PFSK-1 (cell line): Measurements from ENCODE around the gene COL2A1.

Experiments
- FOXP2 ChIP-seq: optimal IDR thresholded peaks from 2 replicates; pipeline ENCODE3; 2011; ENCODE audit warnings: borderline replicate concordance, control low read depth, inconsistent platforms; ENCODE audit not compliant: insufficient read depth; ENCODE audit errors: extremely low read length, extremely low read depth
- POLR2AphosphoS5 ChIP-seq: IDR thresholded peaks from 2 replicates; pipeline ENCODE4 v1.6.1; 2012; ENCODE audit warnings: low read depth, mild to moderate bottlenecking, control low read depth, low read length, moderate library complexity
- SIN3A ChIP-seq: IDR thresholded peaks from 2 replicates; pipeline ENCODE4 v1.6.1; 2012; ENCODE audit warnings: mild to moderate bottlenecking, low read length, moderate library complexity, borderline replicate concordance; ENCODE audit not compliant: insufficient read depth
- TAF1 ChIP-seq: IDR thresholded peaks from 2 replicates; pipeline ENCODE4 v1.6.1; 2012; ENCODE audit warnings: low read length, control low read depth, borderline replicate concordance; ENCODE audit not compliant: insufficient read depth
- TF ChIP-seq, protein P1 (sequence below), 2 experiments: IDR thresholded peaks; 2 replicates each; pipeline versions ENCODE4 v1.6.1 to v1.8.0; 2011 to 2012; ENCODE audit warnings: low read depth in 2 of 2, low read length in 2 of 2, control low read depth in 1 of 2, inconsistent platforms in 1 of 2, mild to moderate bottlenecking in 1 of 2, moderate library complexity in 1 of 2; ENCODE audit not compliant: insufficient read depth in 1 of 2

Gene COL2A1

DNA sequence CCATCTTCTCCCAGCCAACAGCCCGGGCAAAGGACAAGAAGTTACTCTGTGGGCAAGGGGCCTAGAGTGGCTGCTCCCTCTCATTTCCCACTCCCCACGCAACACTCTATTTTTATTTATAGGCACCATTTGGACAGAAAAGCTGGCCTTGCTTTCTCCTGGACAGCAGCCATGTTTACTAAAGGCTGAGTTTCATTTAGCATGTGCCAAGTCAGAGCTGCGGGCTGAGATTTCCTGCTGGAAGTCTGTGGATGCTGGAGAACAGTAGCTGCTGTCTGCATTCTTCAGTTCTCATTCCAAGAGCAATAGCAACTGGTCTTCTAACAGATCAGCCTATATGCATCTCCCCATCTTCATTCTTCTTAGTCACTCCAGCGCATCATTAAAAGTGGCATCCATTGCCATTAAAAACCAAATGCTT lies 8.3 kb downstream of the COL2A1 start:
- TF ChIP-seq FOXP2, result no peak
- TF ChIP-seq, protein P1, sequence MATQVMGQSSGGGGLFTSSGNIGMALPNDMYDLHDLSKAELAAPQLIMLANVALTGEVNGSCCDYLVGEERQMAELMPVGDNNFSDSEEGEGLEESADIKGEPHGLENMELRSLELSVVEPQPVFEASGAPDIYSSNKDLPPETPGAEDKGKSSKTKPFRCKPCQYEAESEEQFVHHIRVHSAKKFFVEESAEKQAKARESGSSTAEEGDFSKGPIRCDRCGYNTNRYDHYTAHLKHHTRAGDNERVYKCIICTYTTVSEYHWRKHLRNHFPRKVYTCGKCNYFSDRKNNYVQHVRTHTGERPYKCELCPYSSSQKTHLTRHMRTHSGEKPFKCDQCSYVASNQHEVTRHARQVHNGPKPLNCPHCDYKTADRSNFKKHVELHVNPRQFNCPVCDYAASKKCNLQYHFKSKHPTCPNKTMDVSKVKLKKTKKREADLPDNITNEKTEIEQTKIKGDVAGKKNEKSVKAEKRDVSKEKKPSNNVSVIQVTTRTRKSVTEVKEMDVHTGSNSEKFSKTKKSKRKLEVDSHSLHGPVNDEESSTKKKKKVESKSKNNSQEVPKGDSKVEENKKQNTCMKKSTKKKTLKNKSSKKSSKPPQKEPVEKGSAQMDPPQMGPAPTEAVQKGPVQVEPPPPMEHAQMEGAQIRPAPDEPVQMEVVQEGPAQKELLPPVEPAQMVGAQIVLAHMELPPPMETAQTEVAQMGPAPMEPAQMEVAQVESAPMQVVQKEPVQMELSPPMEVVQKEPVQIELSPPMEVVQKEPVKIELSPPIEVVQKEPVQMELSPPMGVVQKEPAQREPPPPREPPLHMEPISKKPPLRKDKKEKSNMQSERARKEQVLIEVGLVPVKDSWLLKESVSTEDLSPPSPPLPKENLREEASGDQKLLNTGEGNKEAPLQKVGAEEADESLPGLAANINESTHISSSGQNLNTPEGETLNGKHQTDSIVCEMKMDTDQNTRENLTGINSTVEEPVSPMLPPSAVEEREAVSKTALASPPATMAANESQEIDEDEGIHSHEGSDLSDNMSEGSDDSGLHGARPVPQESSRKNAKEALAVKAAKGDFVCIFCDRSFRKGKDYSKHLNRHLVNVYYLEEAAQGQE (IDR thresholded peaks at IDR 0.05; ENCODE audit: insufficient read depth in 1 of 2, low read depth in 2 of 2, low read length in 2 of 2), result peak in 1 of 2 experiments; percentile 71; a peak in 1 of 4 replicates

DNA sequence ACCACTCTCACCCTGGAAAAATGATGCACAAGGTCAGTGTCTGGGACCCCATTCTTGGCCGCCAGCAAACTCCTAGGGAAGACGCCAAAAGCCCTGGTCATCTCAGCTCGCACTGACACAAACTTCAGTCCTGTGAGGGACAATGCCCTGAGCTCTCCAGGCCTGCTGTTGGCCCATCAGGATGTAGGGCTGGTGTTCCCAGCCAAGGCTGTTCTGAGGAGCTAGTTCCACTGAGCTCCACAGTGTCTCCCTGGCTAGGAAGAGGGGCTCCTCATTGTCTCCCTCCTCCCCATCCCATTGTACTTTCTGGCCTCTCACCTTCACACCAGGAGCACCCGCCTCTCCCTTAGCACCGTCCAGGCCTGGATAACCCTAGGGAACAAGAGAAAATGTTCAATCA lies 10.8 kb downstream of the COL2A1 start:
- TF ChIP-seq SIN3A (no peak), TAF1 (no peak), FOXP2 (no peak), POLR2AphosphoS5 (no peak)
- TF ChIP-seq, protein P1 (IDR thresholded peaks at IDR 0.05; ENCODE audit: insufficient read depth in 1 of 2, low read depth in 2 of 2, low read length in 2 of 2), result no peak

DNA sequence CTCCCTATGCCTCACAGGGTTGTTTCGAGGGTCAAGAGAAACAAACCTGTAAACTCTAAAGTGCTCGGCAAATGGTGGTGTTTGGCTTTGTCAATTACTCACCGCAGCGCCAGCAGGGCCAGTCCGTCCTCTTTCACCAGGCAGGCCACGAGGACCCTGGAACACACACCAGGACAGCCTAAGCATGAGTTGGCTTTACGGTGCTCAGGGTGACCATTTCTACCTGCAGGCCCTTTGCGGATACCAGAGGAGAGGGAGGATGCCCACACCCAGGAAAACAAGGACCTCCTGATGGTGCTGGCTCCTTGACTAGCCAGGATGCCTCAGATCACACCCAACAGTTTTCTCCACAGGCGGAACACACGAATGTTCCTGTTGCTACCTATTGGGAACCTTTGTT lies 11.5 kb downstream of the COL2A1 start:
- TF ChIP-seq TAF1 (no peak), FOXP2 (no peak), SIN3A (no peak), POLR2AphosphoS5 (no peak)
- TF ChIP-seq, protein P1 (IDR thresholded peaks at IDR 0.05; ENCODE audit: insufficient read depth in 1 of 2, low read depth in 2 of 2, low read length in 2 of 2), result no peak

DNA sequence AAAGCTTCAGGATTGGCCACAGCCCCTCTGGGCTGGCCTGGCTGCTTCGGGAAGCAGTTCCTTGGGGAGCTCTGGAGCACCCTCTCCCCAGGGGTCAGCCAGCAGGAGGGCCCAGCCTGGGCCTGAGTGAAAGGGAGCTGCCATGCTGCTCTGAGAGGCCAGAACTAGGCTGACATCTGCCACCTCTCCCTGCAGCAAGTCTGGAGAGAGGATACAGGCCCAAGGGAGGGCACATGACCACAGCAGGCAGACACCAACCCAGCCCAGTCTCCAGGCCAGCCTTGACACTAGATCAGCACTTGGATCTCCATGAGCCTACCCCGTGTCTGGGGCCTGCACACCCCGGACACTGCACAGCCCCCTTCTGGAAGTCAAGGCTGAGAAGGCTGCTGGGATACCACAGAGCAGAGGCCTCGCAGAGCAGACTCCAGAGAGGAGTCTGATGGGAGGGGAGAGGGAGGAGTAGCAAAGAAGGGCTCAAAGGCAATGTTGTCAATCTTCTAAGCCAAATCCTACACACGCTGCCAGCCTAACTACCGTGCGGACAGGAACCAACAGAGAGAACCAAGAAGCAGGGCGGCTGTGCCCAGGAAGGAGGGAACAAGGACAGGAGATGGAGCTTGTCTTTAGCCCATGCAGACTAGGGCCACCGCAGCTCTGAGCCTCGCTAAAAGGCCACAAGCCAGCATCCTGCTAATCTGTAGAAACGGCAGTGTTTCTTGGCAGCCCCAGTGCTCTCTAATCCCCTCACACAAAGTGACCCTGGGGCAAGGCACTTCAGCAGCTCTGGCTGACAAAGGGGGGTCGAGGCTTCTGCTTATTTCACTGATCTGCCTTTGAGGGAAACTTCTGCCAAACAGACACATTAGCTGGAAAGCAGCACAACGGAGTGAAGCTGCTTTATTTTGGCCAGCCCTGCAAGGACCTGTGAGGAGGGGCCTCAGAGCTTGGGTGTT lies 12.9 kb downstream of the COL2A1 start:
- TF ChIP-seq TAF1 (no peak), SIN3A (no peak), FOXP2 (no peak), POLR2AphosphoS5 (no peak)
- TF ChIP-seq, protein P1 (IDR thresholded peaks at IDR 0.05; ENCODE audit: insufficient read depth in 1 of 2, low read depth in 2 of 2, low read length in 2 of 2), result no peak
